Body of pancreas (tissue), 4 donors: ENCODE results near the gene HEBP2.

Source experiments
- CTCF ChIP-seq, 7 experiments: fragments of 450-650 bp in 4 of 7; fragments of 200-600 bp in 3 of 7; sonication (generic) in 3 of 7; IDR thresholded peaks; one replicate each; pipeline ENCODE4 v1.5.1; 2016 to 2019; ENCODE audit warnings: antibody characterized with exemption in 7 of 7
- POLR2A ChIP-seq, 3 donors: fragments of 450-650 bp; IDR thresholded peaks; one replicate each; pipeline ENCODE4 v1.6.1; 2016; ENCODE audit warnings: antibody characterized with exemption in 3 of 3, mild to moderate bottlenecking in 2 of 3

- no peak for TF ChIP-seq CTCF (IDR thresholded peaks at IDR 0.05)
- no peak for TF ChIP-seq POLR2A (IDR thresholded peaks at IDR 0.05)
Measured at GRCh38 chr6:138419766-138420165, 15.7 kb downstream of the HEBP2 start.
